NT2/D1 (cell line): ENCODE results near the gene BOLA2B.
"Not testable (repeated sequence)": the region's sequence is repeated elsewhere in the genome, so short reads cannot be mapped to it uniquely, and the experiment has no call there.

Experiments used
- SUZ12 ChIP-seq: IDR thresholded peaks from 2 replicates; pipeline ENCODE4 v1.6.1; 2011; ENCODE audit not compliant: insufficient read length, insufficient read depth; ENCODE audit errors: extremely low read depth
- YY1 ChIP-seq: IDR thresholded peaks from 2 replicates; pipeline ENCODE4 v1.6.1; 2011; ENCODE audit not compliant: insufficient read length, insufficient read depth
- ZNF274 ChIP-seq: IDR thresholded peaks from 2 replicates; pipeline ENCODE4 v1.6.1; 2011; ENCODE audit warnings: mild to moderate bottlenecking, low read depth, low read length

- not testable (repeated sequence) for TF ChIP-seq YY1, SUZ12, ZNF274
These were observed 368 bp downstream of the BOLA2B start for GRCh38 chr16:30193098-30193497.
